Endothelial cell of umbilical vein (primary cell): ENCODE data around the gene CAPN14. TPM values are rescaled to one million over a fixed set of nuclear protein-coding genes. Genes with fewer than 3 reads are reported as not detected.

Source experiments
- BruUV-seq: library from RNA; stranded (reverse); fragments of 400-500 nt; replicated peaks from 2 replicates; lab custom pipeline; 2021; lab: Mats Ljungman, UMichigan
- CTCF ChIA-PET: fragments of 300-600, 350-600 bp; sonication (Branson Sonifier 250); formaldehyde crosslinking; loops from one replicate; lab custom pipeline; 2021; ENCODE audit warnings: antibody characterized with exemption, inconsistent platforms; lab: Charles Lee
- POLR2A ChIA-PET: fragments of 300-600, 350-600 bp; sonication (Branson Sonifier 250); formaldehyde crosslinking; loops from one replicate; lab custom pipeline; 2021; ENCODE audit warnings: antibody characterized with exemption, inconsistent platforms; lab: Charles Lee
- DNase-seq: peaks from one replicate; pipeline ENCODE4 v3.0.0-alpha.2; 2011; ENCODE audit warnings: low read depth, low spot score
- FAIRE-seq: peaks from 2 replicates; lab custom pipeline; 2011; peaks lifted over from hg19 to GRCh38; lab: Jason Lieb, UNC
- H2AFZ ChIP-seq: 2 replicates; pipeline ENCODE4 v1.6.0; 2012; ENCODE audit warnings: low read depth, low read length, control low read depth, inconsistent platforms
- H3K27ac ChIP-seq: 2 replicates; pipeline ENCODE4 v1.5.1; 2011; ENCODE audit warnings: low read depth, mild to moderate bottlenecking, control low read depth, low read length, moderate library complexity; ENCODE audit not compliant: insufficient read depth
- H3K27me3 ChIP-seq, 2 experiments: 2 replicates each; pipeline versions ENCODE4 v1.6.0 to v1.6.1; 2011; ENCODE audit warnings: low read length in 2 of 2, mixed read lengths in 1 of 2; ENCODE audit not compliant: control insufficient read depth in 2 of 2, insufficient read depth in 2 of 2
- H3K36me3 ChIP-seq, 2 experiments: 2 replicates in 1 of 2; 3 replicates in 1 of 2; pipeline ENCODE4 v1.5.1; 2011; ENCODE audit warnings: low read length in 2 of 2, mild to moderate bottlenecking in 1 of 2, moderate library complexity in 1 of 2; ENCODE audit not compliant: control insufficient read depth in 2 of 2, insufficient read depth in 2 of 2; ENCODE audit errors: extremely low read depth in 1 of 2
- H3K4me1 ChIP-seq: 3 replicates; pipeline ENCODE4 v1.5.1; 2011; ENCODE audit warnings: mild to moderate bottlenecking, low read length; ENCODE audit not compliant: control insufficient read depth, insufficient read depth; ENCODE audit errors: extremely low read depth
- H3K4me2 ChIP-seq: 2 replicates; pipeline ENCODE4 v1.6.1; 2011; ENCODE audit warnings: low read length, control low read depth, mixed read lengths; ENCODE audit not compliant: insufficient read depth
- H3K4me3 ChIP-seq, 3 experiments: fragments of 200-600 bp in 1 of 3; sonication (generic), shearing (Covaris generic) in 1 of 3; replicated peaks in 1 of 3; 2 replicates each; pipeline ENCODE4 v1.5.1; 2011 to 2016; ENCODE audit warnings: control low read depth in 3 of 3, low read length in 3 of 3, mild to moderate bottlenecking in 2 of 3, inconsistent platforms in 1 of 3, low read depth in 1 of 3, moderate library complexity in 1 of 3; ENCODE audit not compliant: insufficient read depth in 1 of 3
- H3K79me2 ChIP-seq: 2 replicates; pipeline ENCODE4 v1.6.0; 2012; ENCODE audit warnings: low read length, inconsistent platforms; ENCODE audit not compliant: control insufficient read depth, insufficient read depth
- H3K9ac ChIP-seq: replicated peaks from 2 replicates; pipeline ENCODE3; 2011; ENCODE audit warnings: low read length, control low read depth; ENCODE audit not compliant: insufficient read depth; ENCODE audit errors: extremely low read depth
- H3K9me1 ChIP-seq: replicated peaks from 3 replicates; pipeline ENCODE4 v1.6.0; 2011; ENCODE audit warnings: mild to moderate bottlenecking, low read length; ENCODE audit not compliant: control insufficient read depth, insufficient read depth; ENCODE audit errors: extremely low read depth
- H3K9me3 ChIP-seq: replicated peaks from 2 replicates; pipeline ENCODE4 v1.5.1; 2012; ENCODE audit warnings: low read length, inconsistent platforms; ENCODE audit not compliant: control insufficient read depth, insufficient read depth
- H4K20me1 ChIP-seq: replicated peaks from 2 replicates; pipeline ENCODE3; 2011; ENCODE audit warnings: mild to moderate bottlenecking, low read length; ENCODE audit not compliant: control insufficient read depth, insufficient read depth; ENCODE audit errors: extremely low read depth
- CTCF ChIP-seq, 2 donors: IDR thresholded peaks; 1 replicate in 1 of 2; 2 replicates in 1 of 2; pipeline ENCODE4 v1.5.1; 2011; ENCODE audit warnings: low read length in 2 of 2, mild to moderate bottlenecking in 2 of 2, moderate library complexity in 2 of 2, control low read depth in 1 of 2, inconsistent platforms in 1 of 2, low read depth in 1 of 2; ENCODE audit not compliant: insufficient read depth in 1 of 2; ENCODE audit errors: extremely low read depth in 1 of 2
- EZH2 ChIP-seq: IDR thresholded peaks from 2 replicates; pipeline ENCODE4 v1.6.1; 2012; ENCODE audit warnings: borderline replicate concordance, low read depth, mild to moderate bottlenecking, moderate library complexity, low read length, inconsistent platforms; ENCODE audit not compliant: severe bottlenecking
- FOS ChIP-seq: IDR thresholded peaks from 2 replicates; pipeline ENCODE4 v1.6.1; 2011; ENCODE audit warnings: mild to moderate bottlenecking, low read length, moderate library complexity, borderline replicate concordance; ENCODE audit not compliant: insufficient read depth
- GATA2 ChIP-seq: IDR thresholded peaks from 2 replicates; pipeline ENCODE4 v1.7.0; 2011; ENCODE audit warnings: low read depth, mild to moderate bottlenecking, moderate library complexity, mixed read lengths, low read length; ENCODE audit not compliant: insufficient read length, insufficient read depth
- JUN ChIP-seq: IDR thresholded peaks from 2 replicates; pipeline ENCODE4 v1.6.1; 2011; ENCODE audit warnings: borderline replicate concordance, low read depth; ENCODE audit not compliant: insufficient read length, insufficient read depth
- MAX ChIP-seq: IDR thresholded peaks from 2 replicates; pipeline ENCODE4 v1.6.1; 2011; ENCODE audit not compliant: insufficient read depth, insufficient read length
- MYC ChIP-seq: IDR thresholded peaks from one replicate; pipeline ENCODE4 v1.6.1; 2011; ENCODE audit warnings: mild to moderate bottlenecking, low read depth, low read length
- POLR2A ChIP-seq: IDR thresholded peaks from 2 replicates; pipeline ENCODE4 v1.6.1; 2012; ENCODE audit warnings: low read depth, mild to moderate bottlenecking, control low read depth, low read length
- POLR2AphosphoS5 ChIP-seq: IDR thresholded peaks from 2 replicates; pipeline ENCODE4 v1.6.1; 2012; ENCODE audit warnings: low read depth, mild to moderate bottlenecking, control low read depth, low read length, moderate library complexity; ENCODE audit not compliant: insufficient read depth
- dilution Hi-C: fragments of 300-500 bp; cut with MboI; formaldehyde crosslinking; loops from one replicate; pipeline ENCODE4 v1.15.0; 2019; ENCODE audit warnings: low sequenced_read_pairs; ENCODE audit not compliant: extremely low pct_ligation_motif_present
- intact Hi-C: fragments of 100-400 bp; cut with micrococcal nuclease; formaldehyde crosslinking; loops from one replicate; pipeline ENCODE4 v1.10.0; 2022
- polyA plus RNA-seq, 4 experiments: library from polyadenylated mRNA; depleted of rRNA in 3 of 4; stranded (reverse) in 3 of 4; unstranded in 1 of 4; fragments of >200 nt; gene quantifications; 2 replicates each; pipeline versions ENCODE4 v1.2.1 to v1.2.3, GENCODE V29; 2011 to 2012; ENCODE audit warnings: missing spikeins in 1 of 4
- total RNA-seq: library from RNA; stranded (reverse); gene quantifications from 2 replicates; pipeline ENCODE4 v1.2.3, GENCODE V29; 2021

Gene CAPN14
- total and polyA plus RNA-seq, 2 donors (not counting 3 experiments of a cell fraction or from before 2014, with no cell fraction given), result 0.01 to 0.15 TPM

GRCh38 chr2:31223026-31223425, 5.7 kb upstream of the CAPN14 start:
- H3K27me3 ChIP-seq, result no peaks in the 10 kb centered on the region
- no peak overlapping the region for H3K4me3 ChIP-seq
- no TSS peak for BruUV-seq
- ChIA-PET CTCF (no interaction called here), POLR2A (no interaction called here)
- no peaks in the 10 kb centered on the region for H3K79me2 ChIP-seq
- H3K4me1 ChIP-seq, result no peaks in the 10 kb centered on the region
- no peaks in the 10 kb centered on the region for H4K20me1 ChIP-seq
- no peaks in the 10 kb centered on the region for H3K9me1 ChIP-seq
- dilution Hi-C loops, result no loop called here
- H3K4me2 ChIP-seq, result no peak overlapping the region
- no peaks in the 10 kb centered on the region for H3K9me3 ChIP-seq
- no peak overlapping the region for H3K27ac ChIP-seq
- DNase-seq (no peak), FAIRE-seq (no peak)
- TF ChIP-seq GATA2 (no peak), POLR2AphosphoS5 (no peak), FOS (no peak), JUN (no peak), EZH2 (no peak), POLR2A (no peak), CTCF (IDR thresholded peaks at IDR 0.05; ENCODE audit: extremely low read depth in 1 of 2, insufficient read depth in 1 of 2, low read depth in 1 of 2, low read length in 2 of 2) (no peak), MYC (no peak), MAX (no peak)
- no peak overlapping the region for H3K9ac ChIP-seq
- H3K36me3 ChIP-seq, result no peaks in the 10 kb centered on the region
- intact Hi-C loops, result no loop called here
- H2AFZ ChIP-seq, result no peak overlapping the region
